Measurements from ENCODE around the gene DNASE1L1. TPM values are rescaled to one million over a fixed set of nuclear protein-coding genes. Genes with fewer than 3 reads are reported as not detected.

Gene DNASE1L1
- polyA plus RNA-seq, 1 donor from 2014 or later: 9.2 TPM

- no peaks in the 10 kb centered on the region for H3K9me2 ChIP-seq (ENCODE audit: insufficient read depth, low read length)
- TF ChIP-seq TAF1 (IDR thresholded peaks at IDR 0.05; ENCODE audit: low read depth): no peak
- no peak for TF ChIP-seq SMC3 (conservative IDR thresholded peaks at IDR 0.05; ENCODE audit: poor library complexity)
- TF ChIP-seq CTCF (IDR thresholded peaks at IDR 0.05; ENCODE audit: poor library complexity, severe bottlenecking): no peak
- TF ChIP-seq POLR2AphosphoS5 (IDR thresholded peaks at IDR 0.05): no peak
- no peak for TF ChIP-seq MXI1 (conservative IDR thresholded peaks at IDR 0.05; ENCODE audit: poor library complexity, severe bottlenecking)
- TF ChIP-seq RAD21 (conservative IDR thresholded peaks at IDR 0.05): no peak
- TF ChIP-seq EP300 (conservative IDR thresholded peaks at IDR 0.05; ENCODE audit: poor library complexity, severe bottlenecking): no peak
- TF ChIP-seq EZH2 (IDR thresholded peaks at IDR 0.05; ENCODE audit: borderline replicate concordance, insufficient read depth, low read length, poor library complexity, severe bottlenecking): no peak
- TF ChIP-seq REST (IDR thresholded peaks at IDR 0.05; ENCODE audit: borderline replicate concordance): no peak
- H3K27me3 ChIP-seq (ENCODE audit: insufficient read depth, low read depth, low read length): no peaks in the 10 kb centered on the region
- peak overlapping the region; percentile 37 for H3K27ac ChIP-seq (ENCODE audit: low read length)
- H4K20me1 ChIP-seq (ENCODE audit: insufficient read depth): no peaks in the 10 kb centered on the region
- H2AFZ ChIP-seq (ENCODE audit: low read depth, low read length): no peak overlapping the region
- no peaks in the 10 kb centered on the region for H3K9me3 ChIP-seq (ENCODE audit: low read length)
- peaks cover 26% of the 10 kb centered on the region for H3K79me2 ChIP-seq (replicated peaks; ENCODE audit: insufficient read depth, low read length)
- no peaks in the 10 kb centered on the region for H3K36me3 ChIP-seq (ENCODE audit: insufficient read depth, low read length)
- peak overlapping the region; percentile 89 for H3K9ac ChIP-seq (ENCODE audit: low read length)
- H3K4me3 ChIP-seq (ENCODE audit: low read length): peak overlapping the region; percentile 84
- H3F3A ChIP-seq (ENCODE audit: insufficient read depth, low read length, poor library complexity, severe bottlenecking): no peaks in the 10 kb centered on the region
- H3K4me2 ChIP-seq (ENCODE audit: low read length): no peak overlapping the region
Measured at GRCh38 chrX:154371789-154372300, 37.2 kb downstream of the DNASE1L1 start.

GRCh38 chrX:154371017-154371788 lies 37.9 kb downstream of the DNASE1L1 start:
- Histone ChIP-seq H3K27me3 (ENCODE audit: insufficient read depth, low read depth, low read length) (no peaks in the 10 kb centered on the region), H3K9me2 (ENCODE audit: insufficient read depth, low read length) (no peaks in the 10 kb centered on the region), H3K27ac (ENCODE audit: low read length) (peak overlapping the region; percentile 85), H4K20me1 (ENCODE audit: insufficient read depth) (no peaks in the 10 kb centered on the region), H3F3A (ENCODE audit: insufficient read depth, low read length, poor library complexity, severe bottlenecking) (no peaks in the 10 kb centered on the region), H3K9me3 (ENCODE audit: low read length) (no peaks in the 10 kb centered on the region), H3K9ac (ENCODE audit: low read length) (peak overlapping the region; percentile 89), H3K79me2 (replicated peaks; ENCODE audit: insufficient read depth, low read length) (peaks cover 26% of the 10 kb centered on the region), H3K36me3 (ENCODE audit: insufficient read depth, low read length) (no peaks in the 10 kb centered on the region), H2AFZ (ENCODE audit: low read depth, low read length) (no peak overlapping the region), H3K4me3 (ENCODE audit: low read length) (peak overlapping the region; percentile 84), H3K4me2 (ENCODE audit: low read length) (no peak overlapping the region)
- peak; percentile 19 for TF ChIP-seq SMC3 (conservative IDR thresholded peaks at IDR 0.05; ENCODE audit: poor library complexity)
- peak; percentile 29 for TF ChIP-seq REST (IDR thresholded peaks at IDR 0.05; ENCODE audit: borderline replicate concordance)
- no peak for TF ChIP-seq EZH2 (IDR thresholded peaks at IDR 0.05; ENCODE audit: borderline replicate concordance, insufficient read depth, low read length, poor library complexity, severe bottlenecking)
- peak; percentile 73 for TF ChIP-seq TAF1 (IDR thresholded peaks at IDR 0.05; ENCODE audit: low read depth)
- no peak for TF ChIP-seq CTCF (IDR thresholded peaks at IDR 0.05; ENCODE audit: poor library complexity, severe bottlenecking)
- peak; percentile 70 for TF ChIP-seq MXI1 (conservative IDR thresholded peaks at IDR 0.05; ENCODE audit: poor library complexity, severe bottlenecking)
- TF ChIP-seq EP300 (conservative IDR thresholded peaks at IDR 0.05; ENCODE audit: poor library complexity, severe bottlenecking): peak; percentile 29
- peak; percentile 88 for TF ChIP-seq POLR2AphosphoS5 (IDR thresholded peaks at IDR 0.05)

Measured in neural cell (in vitro differentiated cells).